Activated CD4-positive, alpha-beta T cell treated with anti-CD3 and anti-CD28 coated beads, Interleukin-2, amount 10 ng/mL, durations not matched to agents 24 days and 14 days (primary cell): ENCODE data around the gene EMP2. TPM values are rescaled to one million over a fixed set of nuclear protein-coding genes. Genes with fewer than 3 reads are reported as not detected.

Experiments
- DNase-seq: peaks from one replicate; pipeline ENCODE4 v3.0.0; 2022
- H3K27ac Mint-ChIP-seq: one replicate; pipeline ENCODE4 v1.8.0; 2022; ENCODE audit warnings: mild to moderate bottlenecking, mixed read lengths
- H3K27me3 Mint-ChIP-seq: one replicate; pipeline ENCODE4 v1.8.0; 2022; ENCODE audit warnings: mixed read lengths
- H3K36me3 Mint-ChIP-seq: one replicate; pipeline ENCODE4 v1.8.0; 2022; ENCODE audit warnings: low read depth, mild to moderate bottlenecking, mixed read lengths
- H3K4me1 Mint-ChIP-seq: one replicate; pipeline ENCODE4 v1.8.0; 2021; ENCODE audit warnings: mixed read lengths
- H3K4me3 Mint-ChIP-seq: one replicate; pipeline ENCODE4 v1.8.0; 2022; ENCODE audit warnings: mild to moderate bottlenecking, moderate library complexity, mixed read lengths
- H3K9me3 Mint-ChIP-seq: one replicate; pipeline ENCODE4 v1.8.0; 2021; ENCODE audit warnings: mixed read lengths
- intact Hi-C: fragments of 100-400 bp; cut with micrococcal nuclease; formaldehyde crosslinking; loops from one replicate; pipeline ENCODE4 v1.15.1; 2023
- total RNA-seq: library from RNA; stranded (reverse); gene quantifications from 2 replicates; pipeline ENCODE4 v1.2.3, GENCODE V29; 2022

Gene EMP2
- total RNA-seq, 1 donor from 2014 or later = not detected

- Mint-ChIP-seq H3K36me3 (no peaks in the 10 kb centered on the region), H3K4me1 (peaks cover 3% of the 10 kb centered on the region), H3K27ac (no peak overlapping the region), H3K27me3 (peaks cover 13% of the 10 kb centered on the region), H3K4me3 (no peak overlapping the region), H3K9me3 (no peaks in the 10 kb centered on the region)
- intact Hi-C loops = no loop called here
- DNase-seq = no peak
Observed at GRCh38 chr16:10616756-10617640, 36.6 kb upstream of the EMP2 start.

- Mint-ChIP-seq H3K27ac (no peak overlapping the region), H3K36me3 (no peaks in the 10 kb centered on the region), H3K4me1 (peaks cover 3% of the 10 kb centered on the region), H3K9me3 (no peaks in the 10 kb centered on the region), H3K4me3 (no peak overlapping the region), H3K27me3 (peaks cover 13% of the 10 kb centered on the region)
- intact Hi-C loops = no loop called here
- no peak for DNase-seq
Observed at GRCh38 chr16:10616419-10616755, 36.0 kb upstream of the EMP2 start.

- peaks cover 2% of the 10 kb centered on the region for H3K4me1 Mint-ChIP-seq
- no peaks in the 10 kb centered on the region for H3K9me3 Mint-ChIP-seq
- no peak overlapping the region for H3K4me3 Mint-ChIP-seq
- intact Hi-C loops = no loop called here
- DNase-seq = no peak
- peaks cover 9% of the 10 kb centered on the region for H3K27me3 Mint-ChIP-seq
- H3K36me3 Mint-ChIP-seq = no peaks in the 10 kb centered on the region
- no peak overlapping the region for H3K27ac Mint-ChIP-seq
Observed at GRCh38 chr16:10614685-10615084, 34.3 kb upstream of the EMP2 start.

GRCh38 chr16:10613785-10614485 is 33.5 kb upstream of the EMP2 start:
- Mint-ChIP-seq H3K27me3 (peaks cover 6% of the 10 kb centered on the region), H3K9me3 (no peaks in the 10 kb centered on the region), H3K4me3 (no peak overlapping the region), H3K27ac (no peak overlapping the region), H3K4me1 (no peaks in the 10 kb centered on the region), H3K36me3 (no peaks in the 10 kb centered on the region)
- intact Hi-C loops = no loop called here
- DNase-seq = no peak

- H3K4me3 Mint-ChIP-seq = no peak overlapping the region
- H3K36me3 Mint-ChIP-seq = no peaks in the 10 kb centered on the region
- H3K9me3 Mint-ChIP-seq = no peaks in the 10 kb centered on the region
- intact Hi-C loops = no loop called here
- no peak for DNase-seq
- no peak overlapping the region for H3K27ac Mint-ChIP-seq
- H3K4me1 Mint-ChIP-seq = no peaks in the 10 kb centered on the region
- peaks cover 1% of the 10 kb centered on the region for H3K27me3 Mint-ChIP-seq
Observed at GRCh38 chr16:10612649-10613179, 32.3 kb upstream of the EMP2 start.

- H3K27ac Mint-ChIP-seq = no peak overlapping the region
- no peaks in the 10 kb centered on the region for H3K9me3 Mint-ChIP-seq
- no peak for DNase-seq
- H3K36me3 Mint-ChIP-seq = no peaks in the 10 kb centered on the region
- intact Hi-C loops = no loop called here
- no peak overlapping the region for H3K4me3 Mint-ChIP-seq
- no peaks in the 10 kb centered on the region for H3K4me1 Mint-ChIP-seq
- H3K27me3 Mint-ChIP-seq = peaks cover 1% of the 10 kb centered on the region
Observed at GRCh38 chr16:10611825-10612342, 31.5 kb upstream of the EMP2 start.

GRCh38 chr16:10610499-10611184 is 30.2 kb upstream of the EMP2 start:
- H3K9me3 Mint-ChIP-seq = no peaks in the 10 kb centered on the region
- H3K4me3 Mint-ChIP-seq = no peak overlapping the region
- no peaks in the 10 kb centered on the region for H3K4me1 Mint-ChIP-seq
- H3K36me3 Mint-ChIP-seq = no peaks in the 10 kb centered on the region
- intact Hi-C loops = no loop called here
- H3K27me3 Mint-ChIP-seq = peaks cover 1% of the 10 kb centered on the region
- no peak overlapping the region for H3K27ac Mint-ChIP-seq
- DNase-seq = no peak

GRCh38 chr16:10609402-10609774 is 29.0 kb upstream of the EMP2 start:
- H3K36me3 Mint-ChIP-seq = no peaks in the 10 kb centered on the region
- H3K4me1 Mint-ChIP-seq = no peaks in the 10 kb centered on the region
- H3K4me3 Mint-ChIP-seq = no peak overlapping the region
- no peak for DNase-seq
- no peaks in the 10 kb centered on the region for H3K9me3 Mint-ChIP-seq
- intact Hi-C loops = no loop called here
- peaks cover 1% of the 10 kb centered on the region for H3K27me3 Mint-ChIP-seq
- no peak overlapping the region for H3K27ac Mint-ChIP-seq

GRCh38 chr16:10608687-10609401 is 28.4 kb upstream of the EMP2 start:
- intact Hi-C loops = no loop called here
- no peaks in the 10 kb centered on the region for H3K27me3 Mint-ChIP-seq
- H3K36me3 Mint-ChIP-seq = no peaks in the 10 kb centered on the region
- DNase-seq = no peak
- H3K4me3 Mint-ChIP-seq = no peak overlapping the region
- H3K9me3 Mint-ChIP-seq = no peaks in the 10 kb centered on the region
- H3K4me1 Mint-ChIP-seq = no peaks in the 10 kb centered on the region
- H3K27ac Mint-ChIP-seq = no peak overlapping the region

GRCh38 chr16:10607157-10607556 is 26.8 kb upstream of the EMP2 start:
- Mint-ChIP-seq H3K36me3 (no peaks in the 10 kb centered on the region), H3K4me3 (no peak overlapping the region), H3K27me3 (no peaks in the 10 kb centered on the region), H3K9me3 (no peaks in the 10 kb centered on the region), H3K27ac (no peak overlapping the region), H3K4me1 (no peaks in the 10 kb centered on the region)
- DNase-seq = no peak
- intact Hi-C loops = no loop called here

GRCh38 chr16:10606607-10607006 is 26.2 kb upstream of the EMP2 start:
- Mint-ChIP-seq H3K4me1 (no peaks in the 10 kb centered on the region), H3K27me3 (no peaks in the 10 kb centered on the region), H3K9me3 (no peaks in the 10 kb centered on the region), H3K27ac (no peak overlapping the region), H3K4me3 (no peak overlapping the region), H3K36me3 (no peaks in the 10 kb centered on the region)
- no peak for DNase-seq
- intact Hi-C loops = no loop called here

- no peaks in the 10 kb centered on the region for H3K4me1 Mint-ChIP-seq
- intact Hi-C loops = no loop called here
- no peaks in the 10 kb centered on the region for H3K27me3 Mint-ChIP-seq
- H3K4me3 Mint-ChIP-seq = no peak overlapping the region
- no peak overlapping the region for H3K27ac Mint-ChIP-seq
- DNase-seq = no peak
- no peaks in the 10 kb centered on the region for H3K9me3 Mint-ChIP-seq
- H3K36me3 Mint-ChIP-seq = no peaks in the 10 kb centered on the region
Observed at GRCh38 chr16:10605636-10606035, 25.2 kb upstream of the EMP2 start.
